BJ (cell line): ENCODE measurements around the gene ACO2. TPM values are rescaled to one million over a fixed set of nuclear protein-coding genes. Genes with fewer than 3 reads are reported as not detected.
"Not testable (repeated sequence)": the region's sequence is repeated elsewhere in the genome, so short reads cannot be mapped to it uniquely, and the experiment has no call there.

Experiments
- CTCF ChIA-PET: fragments of 350-600 bp; formaldehyde crosslinking; extraction: SDS; loops from one replicate; lab custom pipeline; 2021; ENCODE audit warnings: antibody characterized with exemption, inconsistent platforms; lab: Yijun Ruan, JAX
- POLR2A ChIA-PET: fragments of 300-600 bp; sonication (Branson Sonifier 250); formaldehyde crosslinking; extraction: SDS; loops from one replicate; lab custom pipeline; 2021; ENCODE audit warnings: antibody characterized with exemption; lab: Charles Lee
- DNase-seq: peaks from one replicate; pipeline ENCODE4 v3.0.0-alpha.2; 2011; ENCODE audit warnings: low read depth
- H3K27me3 ChIP-seq: 2 replicates; pipeline ENCODE4 v1.6.0; 2011; ENCODE audit warnings: low read length; ENCODE audit not compliant: control insufficient read depth, insufficient read depth
- H3K36me3 ChIP-seq: 2 replicates; pipeline ENCODE4 v1.5.1; 2011; ENCODE audit warnings: low read length; ENCODE audit not compliant: control insufficient read depth, insufficient read depth
- H3K4me3 ChIP-seq: 2 replicates; pipeline ENCODE4 v1.5.1; 2011; ENCODE audit warnings: low read depth, mild to moderate bottlenecking, control low read depth, low read length
- CTCF ChIP-seq: IDR thresholded peaks from 2 replicates; pipeline ENCODE4 v1.5.1; 2011; ENCODE audit warnings: low read depth, mild to moderate bottlenecking, control low read depth, inconsistent platforms, low read length, moderate library complexity; ENCODE audit not compliant: insufficient read depth
- polyA plus RNA-seq: library from polyadenylated mRNA; depleted of rRNA; stranded (reverse); fragments of >200 nt; gene quantifications from 2 replicates; pipeline ENCODE4 v1.2.3, GENCODE V29; 2011

The ACO2 gene
- polyA plus RNA-seq, 1 experiment: 60.5 TPM

- Histone ChIP-seq H3K36me3 (peaks cover 4% of the 10 kb centered on the region; the same call in 1 of the 2 replicates), H3K27me3 (no peaks in the 10 kb centered on the region), H3K4me3 (no peak overlapping the region)
- no peak for DNase-seq
- TF ChIP-seq CTCF: no peak
- CTCF ChIA-PET: no interaction called here
- POLR2A ChIA-PET: no interaction called here
Measured at GRCh38 chr22:41459431-41459830, 9.5 kb upstream of the ACO2 start.

GRCh38 chr22:41460071-41460470 lies 8.8 kb upstream of the ACO2 start:
- H3K36me3 ChIP-seq, POLR2A ChIA-PET, H3K4me3 ChIP-seq, DNase-seq, H3K27me3 ChIP-seq: not testable (repeated sequence)
- CTCF ChIA-PET: interaction anchor here (1.0 to 1.1 kb wide), 2 partner anchors 12 to 23 kb away, joined by 3 to 4 read pairs; no protein-coding TSS in a partner anchor

- H3K4me3 ChIP-seq: no peak overlapping the region
- H3K36me3 ChIP-seq: peaks cover 9% of the 10 kb centered on the region
- no peak for TF ChIP-seq CTCF
- ChIA-PET CTCF (interaction anchor here (1.7 to 2.0 kb wide), 2 partner anchors 11 to 13 kb away, joined by 6 read pairs; no protein-coding TSS in a partner anchor), POLR2A (no interaction called here)
- no peak for DNase-seq
- no peaks in the 10 kb centered on the region for H3K27me3 ChIP-seq
Measured at GRCh38 chr22:41461901-41462300, 7.0 kb upstream of the ACO2 start.

GRCh38 chr22:41469218-41469851 lies 418 bp downstream of the ACO2 start:
- TF ChIP-seq CTCF: no peak

GRCh38 chr22:41470886-41471285 lies 2.0 kb downstream of the ACO2 start:
- DNase-seq: no peak
- no peaks in the 10 kb centered on the region for H3K36me3 ChIP-seq
- TF ChIP-seq CTCF: no peak
- CTCF ChIA-PET: no interaction called here
- POLR2A ChIA-PET: no interaction called here
- no peaks in the 10 kb centered on the region for H3K27me3 ChIP-seq
- no peak overlapping the region for H3K4me3 ChIP-seq

More at GRCh38 chr22:41469218-41469851, 418 bp downstream of the ACO2 start:
- peaks cover 5% of the 10 kb centered on the region for H3K36me3 ChIP-seq
- DNase-seq: no peak
- ChIA-PET CTCF (interaction anchor here (0.8 to 2.6 kb wide), 5 partner anchors 9 to 65 kb away, joined by 3 to 10 read pairs (median 3); no protein-coding TSS in a partner anchor), POLR2A (interaction anchor here (0.5 to 0.6 kb wide), 3 partner anchors 15 to 151 kb away, joined by 3 to 4 read pairs (median 4); partner anchors contain the start of gene DESI1)
- no peaks in the 10 kb centered on the region for H3K27me3 ChIP-seq
- H3K4me3 ChIP-seq: peak overlapping the region; percentile 82
